ENCODE results near the gene NDST1. TPM values are rescaled to one million over a fixed set of nuclear protein-coding genes. Genes with fewer than 3 reads are reported as not detected.

NDST1 gene
- total and polyA plus RNA-seq, 12 donors, result 14.8 to 86.1 (median 58.5) TPM

DNA sequence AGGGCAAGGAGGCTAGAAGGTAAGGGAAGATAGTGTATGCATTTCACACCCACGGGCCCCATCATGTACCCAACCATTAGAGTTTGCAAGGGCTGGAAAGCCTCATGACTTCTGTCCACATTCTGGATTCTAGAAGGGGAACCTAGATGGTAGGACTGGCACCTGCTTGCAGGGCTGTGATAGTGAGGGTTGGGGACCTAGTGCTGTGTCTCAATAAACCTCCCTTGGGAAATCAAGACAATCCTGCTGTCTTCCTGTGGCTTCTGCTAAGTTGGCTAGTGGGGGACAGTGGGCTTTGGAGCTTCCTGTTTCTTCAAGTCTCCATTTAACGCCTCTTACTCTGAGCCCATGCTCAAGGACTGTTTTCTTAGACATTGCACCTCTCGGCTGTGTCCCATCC lies 88.9 kb downstream of the NDST1 start:
- no peaks in the 10 kb centered on the region for H3K27me3 ChIP-seq
- ATAC-seq (no peak), DNase-seq (no peak)
- H3K4me1 ChIP-seq, result peaks cover 42 to 98% (median 92%) of the 10 kb centered on the region in 9 donors
- H3K4me3 ChIP-seq, result no peak overlapping the region
- H3K9me3 ChIP-seq, result no peaks in the 10 kb centered on the region
- 86 to 92% methylated on average over 3 of the region's 3 CpGs for WGBS, 2 donors
- H3K36me3 ChIP-seq, result no peaks in the 10 kb centered on the region
- TF ChIP-seq, protein P1, sequence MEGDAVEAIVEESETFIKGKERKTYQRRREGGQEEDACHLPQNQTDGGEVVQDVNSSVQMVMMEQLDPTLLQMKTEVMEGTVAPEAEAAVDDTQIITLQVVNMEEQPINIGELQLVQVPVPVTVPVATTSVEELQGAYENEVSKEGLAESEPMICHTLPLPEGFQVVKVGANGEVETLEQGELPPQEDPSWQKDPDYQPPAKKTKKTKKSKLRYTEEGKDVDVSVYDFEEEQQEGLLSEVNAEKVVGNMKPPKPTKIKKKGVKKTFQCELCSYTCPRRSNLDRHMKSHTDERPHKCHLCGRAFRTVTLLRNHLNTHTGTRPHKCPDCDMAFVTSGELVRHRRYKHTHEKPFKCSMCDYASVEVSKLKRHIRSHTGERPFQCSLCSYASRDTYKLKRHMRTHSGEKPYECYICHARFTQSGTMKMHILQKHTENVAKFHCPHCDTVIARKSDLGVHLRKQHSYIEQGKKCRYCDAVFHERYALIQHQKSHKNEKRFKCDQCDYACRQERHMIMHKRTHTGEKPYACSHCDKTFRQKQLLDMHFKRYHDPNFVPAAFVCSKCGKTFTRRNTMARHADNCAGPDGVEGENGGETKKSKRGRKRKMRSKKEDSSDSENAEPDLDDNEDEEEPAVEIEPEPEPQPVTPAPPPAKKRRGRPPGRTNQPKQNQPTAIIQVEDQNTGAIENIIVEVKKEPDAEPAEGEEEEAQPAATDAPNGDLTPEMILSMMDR (IDR thresholded peaks at IDR 0.05), result no peak
- peak overlapping the region in 9 of 10 donors; percentile 3 to 90 (median 84) for H3K27ac ChIP-seq
- intact Hi-C loops (cut with DNase I), result loop anchor here in 2 of 10 donors (5.0 kb wide), 1 partner anchor 45 kb away; the partner anchor contains the start of gene SYNPO (in 2 of the 2)

DNA sequence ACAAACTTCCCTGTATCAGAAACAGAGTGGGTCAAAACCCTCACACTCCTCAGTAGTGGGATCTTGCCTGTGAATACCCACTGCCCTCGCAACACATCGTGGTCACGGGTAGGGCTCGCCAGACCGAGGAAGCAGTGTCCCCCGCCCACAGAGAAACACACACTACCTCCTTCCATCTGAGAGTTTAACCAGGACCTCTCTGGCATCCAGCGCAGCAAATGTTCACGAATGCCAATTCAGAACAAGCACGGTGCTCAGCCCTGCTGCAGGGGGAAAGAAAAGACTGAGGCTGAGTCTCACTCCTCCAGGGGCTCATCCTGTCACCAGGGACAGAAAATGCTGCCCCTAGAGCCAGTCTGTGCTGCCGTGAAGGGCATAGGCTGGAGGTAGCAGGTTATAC lies 90.1 kb downstream of the NDST1 start:
- ATAC-seq (no peak), DNase-seq (no peak)
- intact Hi-C loops (cut with DNase I), result loop anchor here in 2 of 10 donors (5.0 kb wide), 1 partner anchor 44 kb away; the partner anchor contains the start of gene SYNPO (in 2 of the 2)
- Histone ChIP-seq H3K9me3 (no peaks in the 10 kb centered on the region), H3K27ac (peak overlapping the region; percentile 6 to 90 (median 82)), H3K4me1 (peaks cover 42 to 99% (median 88%) of the 10 kb centered on the region in 9 donors), H3K36me3 (no peaks in the 10 kb centered on the region), H3K27me3 (no peaks in the 10 kb centered on the region), H3K4me3 (no peak overlapping the region)
- TF ChIP-seq, protein P1 (IDR thresholded peaks at IDR 0.05), result no peak
- WGBS, 2 donors, result 42 to 61% methylated on average over 10 of the region's 10 CpGs

DNA sequence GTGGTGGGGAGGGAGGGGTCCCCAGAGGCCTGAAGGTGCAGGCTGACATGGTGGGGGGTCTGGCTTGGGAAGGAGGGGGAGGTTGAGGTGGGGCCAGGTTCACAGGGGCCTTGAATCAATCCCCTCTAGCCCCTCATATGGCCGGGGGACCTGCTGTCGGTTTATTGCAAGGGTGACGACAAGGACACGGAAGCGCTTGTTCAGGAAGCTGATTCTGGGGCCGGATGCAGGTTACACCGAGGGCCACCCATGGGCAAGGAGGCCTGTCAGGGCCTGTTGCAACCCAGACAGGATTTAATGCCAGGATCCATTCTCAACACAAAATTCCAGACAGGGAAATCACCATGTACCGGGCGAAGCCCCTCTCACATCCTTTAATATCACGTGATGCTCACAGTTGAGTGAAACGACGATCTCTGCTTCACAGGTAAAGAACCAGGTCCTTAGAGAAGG lies 90.9 kb downstream of the NDST1 start:
- Histone ChIP-seq H3K9me3 (no peaks in the 10 kb centered on the region), H3K27ac (peak overlapping the region; percentile 9 to 90 (median 82)), H3K27me3 (no peaks in the 10 kb centered on the region), H3K4me1 (peaks cover 38 to 99% (median 88%) of the 10 kb centered on the region in 9 donors), H3K36me3 (no peaks in the 10 kb centered on the region), H3K4me3 (no peak overlapping the region)
- WGBS, 2 donors, result 72 to 73% methylated on average over 12 of the region's 12 CpGs
- DNase-seq, result no peak
- peak in 1 of 8 donors; percentile 18 for ATAC-seq
- TF ChIP-seq, protein P1 (IDR thresholded peaks at IDR 0.05), result no peak
- intact Hi-C loops (cut with DNase I), result loop anchor here in 2 of 10 donors (5.0 kb wide), 1 partner anchor 43 kb away; the partner anchor contains the start of gene SYNPO (in 2 of the 2)

DNA sequence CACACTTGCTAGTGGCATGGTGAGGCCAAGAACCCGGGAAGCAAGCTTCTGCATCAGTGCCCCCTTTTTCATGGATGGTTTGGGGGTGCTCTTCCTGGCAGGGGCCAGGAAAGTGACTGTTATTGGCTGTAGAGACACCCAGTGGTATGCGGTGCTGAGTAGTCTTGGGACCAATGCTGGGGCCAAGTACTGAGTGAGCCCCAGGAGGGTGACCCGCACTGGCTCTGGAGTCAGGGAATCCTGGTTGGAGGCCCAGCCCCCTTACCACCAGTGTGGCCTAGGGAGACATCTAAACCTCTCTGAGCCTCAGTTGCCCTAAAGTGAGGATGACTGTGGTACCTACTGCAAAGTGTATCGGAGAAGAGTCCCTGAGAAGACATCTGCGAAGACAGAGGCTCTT lies 91.3 kb downstream of the NDST1 start:
- no peak for DNase-seq
- intact Hi-C loops (cut with DNase I), result loop anchor here in 2 of 10 donors (5.0 kb wide), 1 partner anchor 43 kb away; the partner anchor contains the start of gene SYNPO (in 2 of the 2)

More for the DNA sequence above, 91.3 kb downstream of the NDST1 start:
- Histone ChIP-seq H3K9me3 (no peaks in the 10 kb centered on the region), H3K4me1 (peaks cover 35 to 99% (median 85%) of the 10 kb centered on the region in 9 donors), H3K27ac (peak overlapping the region; percentile 9 to 90 (median 82)), H3K36me3 (no peaks in the 10 kb centered on the region), H3K4me3 (no peak overlapping the region), H3K27me3 (no peaks in the 10 kb centered on the region)
- 86 to 88% methylated on average over 5 of the region's 5 CpGs for WGBS, 2 donors
- TF ChIP-seq, protein P1 (IDR thresholded peaks at IDR 0.05), result no peak
- no peak for ATAC-seq

Measured in heart right ventricle (tissue), 16 donors.